Fibroblast of pulmonary artery (primary cell): Measurements from ENCODE around the gene ELFN2.

ENCODE experiments used
- DNase-seq: peaks from one replicate; pipeline ENCODE4 v3.0.0-alpha.2; 2010; ENCODE audit warnings: low read depth
- H3K4me3 ChIP-seq: replicated peaks from 2 replicates; pipeline ENCODE4 v1.5.1; 2011; ENCODE audit warnings: low read depth, mild to moderate bottlenecking, control low read depth, low read length, moderate library complexity
- CTCF ChIP-seq: IDR thresholded peaks from 2 replicates; pipeline ENCODE4 v1.5.1; 2011; ENCODE audit warnings: mild to moderate bottlenecking, control low read depth, low read length, inconsistent platforms; ENCODE audit errors: missing control alignments

The ELFN2 gene

GRCh38 chr22:37443977-37444376 is 16.7 kb upstream of the ELFN2 start:
- no peak for DNase-seq
- TF ChIP-seq CTCF = no peak
- no peak overlapping the region for H3K4me3 ChIP-seq

GRCh38 chr22:37443086-37443485 is 15.8 kb upstream of the ELFN2 start:
- TF ChIP-seq CTCF = no peak
- no peak overlapping the region for H3K4me3 ChIP-seq
- no peak for DNase-seq

GRCh38 chr22:37442537-37442936 is 15.3 kb upstream of the ELFN2 start:
- no peak overlapping the region for H3K4me3 ChIP-seq
- peak; percentile 61 for DNase-seq
- TF ChIP-seq CTCF = no peak

GRCh38 chr22:37442135-37442534 is 14.9 kb upstream of the ELFN2 start:
- TF ChIP-seq CTCF = no peak
- DNase-seq = no peak

GRCh38 chr22:37440875-37441274 is 13.6 kb upstream of the ELFN2 start:
- H3K4me3 ChIP-seq = no peak overlapping the region
- no peak for DNase-seq
- no peak for TF ChIP-seq CTCF

More at GRCh38 chr22:37442135-37442534, 14.9 kb upstream of the ELFN2 start:
- H3K4me3 ChIP-seq = no peak overlapping the region

- H3K4me3 ChIP-seq = no peak overlapping the region
- DNase-seq = no peak
- no peak for TF ChIP-seq CTCF
Measured at GRCh38 chr22:37439347-37439746, 12.1 kb upstream of the ELFN2 start.

GRCh38 chr22:37435970-37436603 is 8.8 kb upstream of the ELFN2 start:
- no peak for TF ChIP-seq CTCF
- no peak overlapping the region for H3K4me3 ChIP-seq
- no peak for DNase-seq
